ENCODE results near the gene LRP8.

LRP8 gene

GRCh38 chr1:53328009-53328461 lies at the start of gene LRP8:
Gene LRP8 (minus strand): TSS chr1:53328070. CDS start chr1:53327912, 158 bp downstream.
- no peak for DNase-seq (ENCODE audit: low read depth in 2 of 2)

GRCh38 chr1:53377438-53377841 lies 49.6 kb upstream of the LRP8 start:
- no peak for DNase-seq (ENCODE audit: low read depth in 2 of 2)

GRCh38 chr1:53376742-53377437 lies 49.0 kb upstream of the LRP8 start:
- no peak for DNase-seq (ENCODE audit: low read depth in 2 of 2)

GRCh38 chr1:53376041-53376461 lies 48.2 kb upstream of the LRP8 start:
- DNase-seq (ENCODE audit: low read depth in 2 of 2): no peak

GRCh38 chr1:53375440-53375839 lies 47.6 kb upstream of the LRP8 start:
- DNase-seq (ENCODE audit: low read depth in 2 of 2): no peak

GRCh38 chr1:53373246-53373645 lies 45.4 kb upstream of the LRP8 start:
- no peak for DNase-seq (ENCODE audit: low read depth in 2 of 2)

GRCh38 chr1:53372501-53372951 lies 44.7 kb upstream of the LRP8 start:
- no peak for DNase-seq (ENCODE audit: low read depth in 2 of 2)

GRCh38 chr1:53371851-53372250 lies 44.0 kb upstream of the LRP8 start:
- no peak for DNase-seq (ENCODE audit: low read depth in 2 of 2)

GRCh38 chr1:53371121-53371666 lies 43.3 kb upstream of the LRP8 start:
- DNase-seq (ENCODE audit: low read depth in 2 of 2): no peak

- no peak for DNase-seq (ENCODE audit: low read depth in 2 of 2)
Measured at GRCh38 chr1:53370369-53370961, 42.6 kb upstream of the LRP8 start.

- DNase-seq (ENCODE audit: low read depth in 2 of 2): no peak
Measured at GRCh38 chr1:53369761-53370160, 41.9 kb upstream of the LRP8 start.

- DNase-seq (ENCODE audit: low read depth in 2 of 2): no peak
Measured at GRCh38 chr1:53369034-53369750, 41.3 kb upstream of the LRP8 start.

- DNase-seq (ENCODE audit: low read depth in 2 of 2): no peak
Measured at GRCh38 chr1:53368314-53369033, 40.6 kb upstream of the LRP8 start.

GRCh38 chr1:53367503-53368313 lies 39.8 kb upstream of the LRP8 start:
- DNase-seq (ENCODE audit: low read depth in 2 of 2): no peak

GRCh38 chr1:53366901-53367502 lies 39.1 kb upstream of the LRP8 start:
- no peak for DNase-seq (ENCODE audit: low read depth in 2 of 2)

GRCh38 chr1:53365437-53366063 lies 37.7 kb upstream of the LRP8 start:
- DNase-seq (ENCODE audit: low read depth in 2 of 2): no peak

GRCh38 chr1:53362851-53363642 lies 35.2 kb upstream of the LRP8 start:
- DNase-seq (ENCODE audit: low read depth in 2 of 2): no peak

GRCh38 chr1:53362270-53362669 lies 34.4 kb upstream of the LRP8 start:
- DNase-seq (ENCODE audit: low read depth in 2 of 2): no peak

GRCh38 chr1:53361541-53361961 lies 33.7 kb upstream of the LRP8 start:
- no peak for DNase-seq (ENCODE audit: low read depth in 2 of 2)
